ENCODE measurements around the gene CD36. TPM values are rescaled to one million over a fixed set of nuclear protein-coding genes. Genes with fewer than 3 reads are reported as not detected.

The CD36 gene
- total and polyA plus RNA-seq, 2 of the 8 experiments (the other 6 are each of a cell fraction or from before 2014, with no cell fraction given): 0.33 to 0.60 TPM

DNA sequence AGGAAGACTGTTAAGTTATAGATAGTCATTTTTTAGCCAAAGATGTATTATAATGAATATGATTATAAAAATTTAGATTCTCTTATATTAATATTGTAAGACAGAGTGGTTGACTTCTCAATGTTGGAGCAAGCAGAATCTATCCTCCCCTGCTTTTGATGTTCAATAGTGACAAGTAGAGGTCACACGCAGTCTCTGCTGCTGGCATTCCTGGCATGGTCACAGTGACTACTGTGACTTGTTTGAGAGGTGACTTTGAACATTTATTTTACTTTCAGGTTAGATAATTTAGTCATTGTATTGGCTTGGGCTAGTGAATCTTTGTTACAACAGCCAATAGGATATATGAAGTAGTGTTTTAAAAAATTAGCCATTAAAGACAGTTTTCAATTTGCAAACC lies 13.7 kb upstream of the CD36 start (continued):
- TF ChIP-seq TEAD4 (IDR thresholded peaks at IDR 0.05; ENCODE audit: low read depth, low read length) (no peak), POU5F1 (IDR thresholded peaks at IDR 0.05; ENCODE audit: low read depth, low read length) (no peak), CREB1 (IDR thresholded peaks at IDR 0.05) (no peak)

Measured in H1 (cell line).